GM10266 (cell line): Measurements from ENCODE around the gene IRF2BP1.
A peak's percentile ranks its signal among the peaks of the same experiment; 100 is the strongest.
"Not testable (repeated sequence)": the region's sequence is repeated elsewhere in the genome, so short reads cannot be mapped to it uniquely, and the experiment has no call there.

ENCODE experiments used
- DNase-seq: peaks from one replicate; pipeline ENCODE4 v3.0.0; 2012; ENCODE audit errors: extremely low spot score
- CTCF ChIP-seq: IDR thresholded peaks from 2 replicates; pipeline ENCODE4 v1.5.1; 2012; ENCODE audit warnings: mild to moderate bottlenecking, low read depth; ENCODE audit not compliant: control insufficient read depth, insufficient read depth; ENCODE audit errors: missing control alignments

The IRF2BP1 gene

DNA sequence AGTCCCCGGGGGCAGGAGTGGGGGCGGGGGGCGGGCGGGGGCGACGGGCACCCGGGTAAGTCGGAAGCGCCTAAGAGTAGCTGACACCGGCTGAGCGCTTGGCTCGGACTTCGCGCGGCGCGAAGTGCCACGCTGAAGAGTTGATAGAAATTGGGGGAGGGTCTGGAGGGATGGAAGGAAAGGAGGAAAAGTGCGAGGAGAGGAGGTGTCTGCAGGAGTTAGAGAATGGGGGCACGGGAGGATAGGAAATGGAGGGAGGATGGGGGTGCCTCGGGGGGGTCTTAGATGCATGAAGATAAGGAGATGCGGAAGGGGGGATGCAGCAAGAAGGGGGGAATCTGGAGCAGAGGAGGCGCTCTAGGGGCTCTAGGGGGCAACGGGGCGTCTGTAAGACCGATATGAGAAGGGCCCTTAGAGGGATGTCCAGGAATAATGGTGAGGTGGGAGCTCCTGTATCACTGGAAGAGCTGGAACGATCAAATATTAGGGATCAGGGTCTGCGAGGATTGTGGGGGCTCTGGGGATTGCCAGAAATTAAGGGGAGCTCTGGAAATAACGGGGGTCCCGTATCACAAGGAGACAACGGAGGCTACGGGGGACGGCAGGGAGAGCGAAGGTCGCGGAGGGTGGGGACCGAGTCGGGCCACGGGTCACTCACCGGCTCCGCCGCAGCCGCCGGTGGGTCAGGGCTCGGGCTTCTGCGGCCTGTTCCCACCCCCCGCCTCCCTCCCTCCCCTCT lies 16.1 kb upstream of the IRF2BP1 start, which contains the start of gene MYPOP:
TSS of gene MYPOP (minus strand) at position 702 of the 739 bp plus-strand sequence. CDS start 840 bp downstream, outside the sequence.
- peak; percentile 59 for DNase-seq
- no peak for TF ChIP-seq CTCF

- TF ChIP-seq CTCF = no peak
- DNase-seq = no peak
These were observed 15.5 kb upstream of the IRF2BP1 start for GRCh38 chr19:45901432-45901911.

- no peak for TF ChIP-seq CTCF
- no peak for DNase-seq
These were observed 14.9 kb upstream of the IRF2BP1 start for GRCh38 chr19:45900738-45901431.

GRCh38 chr19:45899919-45900589 lies 14.1 kb upstream of the IRF2BP1 start:
- DNase-seq = no peak
- no peak for TF ChIP-seq CTCF

DNA sequence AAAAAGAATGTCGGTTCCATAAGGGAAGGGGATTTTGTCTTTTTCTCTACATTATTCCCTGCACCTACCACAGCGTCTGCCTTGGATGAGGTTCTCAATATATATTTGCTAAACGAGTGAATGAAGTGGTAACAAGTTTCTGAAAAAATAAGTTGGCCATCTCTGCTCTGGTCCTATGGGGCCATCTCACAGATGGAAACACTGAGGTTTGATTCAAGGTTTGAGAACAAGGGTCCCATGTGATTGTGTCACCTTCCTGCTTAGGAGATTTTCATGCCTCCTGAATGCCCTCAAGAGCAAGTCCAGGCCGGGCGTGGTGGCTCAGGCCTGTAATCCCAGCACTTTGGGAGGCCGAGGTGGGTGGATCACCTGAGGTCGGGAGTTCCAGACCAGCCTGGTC lies 13.3 kb upstream of the IRF2BP1 start:
- DNase-seq = no peak
- TF ChIP-seq CTCF = no peak

- DNase-seq = no peak
- TF ChIP-seq CTCF = no peak
These were observed 11.4 kb upstream of the IRF2BP1 start for GRCh38 chr19:45897261-45897812.

GRCh38 chr19:45895983-45896599 lies 10.2 kb upstream of the IRF2BP1 start:
- DNase-seq = not testable (repeated sequence)
